Measurements from ENCODE around the gene CWF19L2.

Gene CWF19L2

DNA sequence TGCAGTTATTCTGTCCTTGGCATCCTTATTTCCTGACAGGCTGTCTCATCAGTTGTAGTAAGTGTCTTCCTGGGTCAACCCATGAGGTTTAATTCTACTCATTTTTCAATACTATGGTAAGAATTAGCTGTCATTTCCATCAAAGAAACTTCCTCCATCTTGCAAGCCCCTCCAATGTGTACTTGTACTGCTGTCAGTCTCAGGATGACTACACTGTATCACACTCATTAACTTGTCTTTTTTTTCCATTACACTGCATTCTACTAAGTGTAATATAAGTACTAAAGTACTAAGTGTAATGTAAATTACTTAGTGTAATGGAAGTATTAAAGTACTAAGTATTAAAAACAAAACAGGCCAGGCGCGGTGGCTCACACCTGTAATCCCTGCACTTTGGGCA is 102.8 kb downstream of the CWF19L2 start:
- TF ChIP-seq, protein P1, sequence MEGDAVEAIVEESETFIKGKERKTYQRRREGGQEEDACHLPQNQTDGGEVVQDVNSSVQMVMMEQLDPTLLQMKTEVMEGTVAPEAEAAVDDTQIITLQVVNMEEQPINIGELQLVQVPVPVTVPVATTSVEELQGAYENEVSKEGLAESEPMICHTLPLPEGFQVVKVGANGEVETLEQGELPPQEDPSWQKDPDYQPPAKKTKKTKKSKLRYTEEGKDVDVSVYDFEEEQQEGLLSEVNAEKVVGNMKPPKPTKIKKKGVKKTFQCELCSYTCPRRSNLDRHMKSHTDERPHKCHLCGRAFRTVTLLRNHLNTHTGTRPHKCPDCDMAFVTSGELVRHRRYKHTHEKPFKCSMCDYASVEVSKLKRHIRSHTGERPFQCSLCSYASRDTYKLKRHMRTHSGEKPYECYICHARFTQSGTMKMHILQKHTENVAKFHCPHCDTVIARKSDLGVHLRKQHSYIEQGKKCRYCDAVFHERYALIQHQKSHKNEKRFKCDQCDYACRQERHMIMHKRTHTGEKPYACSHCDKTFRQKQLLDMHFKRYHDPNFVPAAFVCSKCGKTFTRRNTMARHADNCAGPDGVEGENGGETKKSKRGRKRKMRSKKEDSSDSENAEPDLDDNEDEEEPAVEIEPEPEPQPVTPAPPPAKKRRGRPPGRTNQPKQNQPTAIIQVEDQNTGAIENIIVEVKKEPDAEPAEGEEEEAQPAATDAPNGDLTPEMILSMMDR (IDR thresholded peaks at IDR 0.05; ENCODE audit: control insufficient read depth, insufficient read depth, low read depth, low read length, missing control alignments): no peak
- no peak overlapping the region for H3K4me3 ChIP-seq (ENCODE audit: control insufficient read depth, low read depth, low read length)
- no peak for DNase-seq (ENCODE audit: low read depth)

DNA sequence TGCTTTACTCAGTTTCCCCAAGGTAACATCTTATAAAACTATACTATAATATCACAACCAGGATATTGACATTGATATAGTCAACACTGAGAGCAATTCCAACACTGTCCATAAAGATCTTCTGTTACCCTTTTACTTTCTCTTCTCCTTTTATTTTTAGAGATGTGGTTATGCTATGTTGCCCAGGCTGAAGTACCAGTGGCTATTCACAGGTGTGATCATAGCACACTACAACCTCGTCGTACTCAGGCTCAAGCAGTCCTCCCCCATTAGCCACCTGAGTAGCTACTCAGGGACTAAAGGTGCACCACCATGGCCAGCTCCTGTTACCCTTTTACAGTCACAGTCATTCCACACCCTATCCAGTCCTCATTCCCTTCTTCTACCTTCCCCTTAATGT is 119.7 kb downstream of the CWF19L2 start:
- no peak overlapping the region for H3K4me3 ChIP-seq (ENCODE audit: control insufficient read depth, low read depth, low read length)
- DNase-seq (ENCODE audit: low read depth): no peak
- TF ChIP-seq, protein P1 (IDR thresholded peaks at IDR 0.05; ENCODE audit: control insufficient read depth, insufficient read depth, low read depth, low read length, missing control alignments): no peak

DNA sequence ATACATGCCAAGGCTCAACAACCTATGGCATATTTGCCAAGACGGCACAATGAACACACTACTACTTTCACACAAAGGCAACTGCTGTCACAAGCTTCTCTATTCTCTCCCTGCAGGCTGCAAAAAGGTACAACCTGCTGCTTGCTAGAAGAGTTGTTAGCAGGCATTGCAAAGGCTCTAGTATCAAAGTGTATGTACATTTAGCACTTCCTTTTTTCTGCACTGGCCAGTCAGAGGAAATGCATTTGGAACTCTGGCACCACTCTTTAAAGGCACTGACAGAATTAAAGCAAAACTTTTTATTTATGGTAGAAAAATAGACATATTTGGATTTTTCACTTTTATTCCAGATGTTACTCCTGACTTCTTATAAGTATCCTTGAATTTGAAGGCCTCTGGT is 125.9 kb downstream of the CWF19L2 start:
- TF ChIP-seq, protein P1 (IDR thresholded peaks at IDR 0.05; ENCODE audit: control insufficient read depth, insufficient read depth, low read depth, low read length, missing control alignments): no peak
- no peak overlapping the region for H3K4me3 ChIP-seq (ENCODE audit: control insufficient read depth, low read depth, low read length)
- DNase-seq (ENCODE audit: low read depth): no peak

DNA sequence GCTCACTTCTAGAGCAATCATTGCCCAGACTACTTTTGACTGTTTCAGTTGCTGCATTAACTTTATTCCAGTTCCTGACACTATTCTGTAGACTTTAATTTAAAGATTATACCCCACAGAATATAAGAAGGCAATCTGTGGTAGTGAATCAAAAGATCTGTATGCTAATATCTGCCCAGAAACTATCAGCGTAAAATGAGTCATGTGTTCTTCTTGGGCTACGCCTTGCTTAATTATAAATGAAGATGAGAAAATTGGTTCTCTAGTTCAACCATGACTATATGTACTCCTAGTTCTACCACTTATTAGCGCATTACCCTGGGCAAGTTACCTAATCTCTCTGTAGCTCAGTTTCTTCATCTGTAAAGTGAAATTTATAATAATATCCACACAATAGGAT is 128.5 kb downstream of the CWF19L2 start:
- DNase-seq (ENCODE audit: low read depth): no peak
- TF ChIP-seq, protein P1 (IDR thresholded peaks at IDR 0.05; ENCODE audit: control insufficient read depth, insufficient read depth, low read depth, low read length, missing control alignments): no peak
- H3K4me3 ChIP-seq (ENCODE audit: control insufficient read depth, low read depth, low read length): no peak overlapping the region

DNA sequence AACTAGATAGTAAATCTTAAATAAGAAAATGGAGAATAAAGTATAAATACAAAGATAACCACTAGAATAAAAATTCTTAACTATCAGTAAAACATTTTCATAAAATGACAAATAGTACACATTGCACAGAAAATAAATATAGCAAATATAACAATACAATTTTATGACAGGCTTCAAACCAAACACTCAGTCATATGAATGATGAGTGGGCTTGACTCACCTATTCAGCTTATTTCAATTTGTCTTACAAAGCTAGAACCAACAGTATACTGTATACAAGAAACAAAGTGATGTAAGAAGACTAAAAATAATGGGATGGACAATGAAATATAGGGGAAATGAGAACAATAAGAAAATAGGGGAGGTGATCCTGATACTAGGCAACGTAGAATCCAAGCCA is 141.2 kb downstream of the CWF19L2 start:
- no peak for DNase-seq (ENCODE audit: low read depth)
- TF ChIP-seq, protein P1 (IDR thresholded peaks at IDR 0.05; ENCODE audit: control insufficient read depth, insufficient read depth, low read depth, low read length, missing control alignments): no peak

DNA sequence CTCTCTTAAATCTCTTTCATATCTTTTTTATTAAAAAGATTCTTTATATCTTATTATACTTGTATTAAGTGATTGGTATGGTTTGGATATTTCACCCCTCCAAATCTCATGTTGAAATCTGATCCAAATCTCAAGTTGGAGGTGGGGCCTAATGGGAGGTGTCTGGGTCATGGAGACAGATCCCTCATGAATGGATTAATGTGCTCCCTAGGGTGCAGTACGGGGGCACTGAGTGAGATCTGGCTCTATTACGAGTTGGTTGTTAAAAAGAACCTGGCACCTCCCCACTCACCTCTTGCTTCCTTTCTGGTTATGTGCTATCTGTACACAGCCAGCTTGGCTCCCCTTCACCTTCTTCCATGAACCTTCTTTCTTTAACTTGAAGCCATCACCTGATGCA is 149.6 kb downstream of the CWF19L2 start:
- TF ChIP-seq, protein P1 (IDR thresholded peaks at IDR 0.05; ENCODE audit: control insufficient read depth, insufficient read depth, low read depth, low read length, missing control alignments): no peak
- no peak for DNase-seq (ENCODE audit: low read depth)
- no peak overlapping the region for H3K4me3 ChIP-seq (ENCODE audit: control insufficient read depth, low read depth, low read length)

More for the DNA sequence above, 141.2 kb downstream of the CWF19L2 start:
- no peak overlapping the region for H3K4me3 ChIP-seq (ENCODE audit: control insufficient read depth, low read depth, low read length)

DNA sequence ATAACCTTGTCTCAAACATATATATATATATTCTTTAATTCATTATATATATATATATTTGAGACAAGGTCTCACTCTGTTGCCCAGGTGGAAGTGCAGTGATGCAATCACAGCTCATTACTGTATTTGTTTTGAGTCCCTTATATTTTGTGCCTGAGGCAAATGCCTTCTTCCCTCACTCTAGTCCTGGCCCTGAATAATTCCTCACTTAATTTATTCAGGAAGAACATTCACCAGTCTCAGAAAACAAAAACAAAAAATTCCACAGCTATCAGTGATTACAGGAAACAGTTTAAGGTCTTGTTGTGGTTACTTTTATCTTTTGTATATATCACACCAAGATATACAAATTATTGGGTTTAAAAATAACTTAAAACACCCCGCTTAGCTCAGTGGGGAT is 155.7 kb downstream of the CWF19L2 start:
- no peak overlapping the region for H3K4me3 ChIP-seq (ENCODE audit: control insufficient read depth, low read depth, low read length)
- TF ChIP-seq, protein P1 (IDR thresholded peaks at IDR 0.05; ENCODE audit: control insufficient read depth, insufficient read depth, low read depth, low read length, missing control alignments): no peak
- no peak for DNase-seq (ENCODE audit: low read depth)
